SK-N-SH treated with all-trans-retinoic acid at 6 μM for 48 hours (cell line): Measurements from ENCODE around the gene PDZD2.

Experiments used
- ARNTL ChIP-seq: fragments of 450-650 bp; formaldehyde crosslinking; IDR thresholded peaks from 2 replicates; pipeline ENCODE4 v1.5.0; 2020; ENCODE audit warnings: low read depth, mild to moderate bottlenecking, moderate library complexity, borderline replicate concordance
- GLIS3 ChIP-seq: fragments of 250-450 bp; sonication (Bioruptor Pico); IDR thresholded peaks from 2 replicates; pipeline ENCODE4 v1.5.0; 2020; ENCODE audit warnings: mild to moderate bottlenecking, moderate library complexity
- RARB ChIP-seq: fragments of 250-450 bp; sonication (Bioruptor Pico); IDR thresholded peaks from 2 replicates; pipeline ENCODE4 v1.8.0; 2021; ENCODE audit warnings: mild to moderate bottlenecking, moderate library complexity
- SNAI2 ChIP-seq: fragments of 250-450 bp; sonication (Bioruptor Pico); IDR thresholded peaks from 2 replicates; pipeline ENCODE4 v1.5.0; 2020; ENCODE audit warnings: mild to moderate bottlenecking, moderate library complexity
- TOX ChIP-seq: fragments of 250-450 bp; sonication (Bioruptor Pico); IDR thresholded peaks from 2 replicates; pipeline ENCODE4 v1.8.0; 2021; ENCODE audit warnings: mild to moderate bottlenecking, moderate library complexity, borderline replicate concordance
- ZFP3 ChIP-seq: fragments of 250-450 bp; sonication (Bioruptor Pico); IDR thresholded peaks from 2 replicates; pipeline ENCODE4 v1.5.0; 2020; ENCODE audit warnings: mild to moderate bottlenecking, moderate library complexity
- ZFP30 ChIP-seq: fragments of 450-650 bp; formaldehyde crosslinking; IDR thresholded peaks from 2 replicates; pipeline ENCODE4 v1.5.0; 2022; ENCODE audit warnings: mild to moderate bottlenecking, moderate library complexity
- TF ChIP-seq, protein P1 (sequence below): fragments of 250-450 bp; sonication (Bioruptor Pico); IDR thresholded peaks from 2 replicates; pipeline ENCODE4 v1.8.0; 2020; ENCODE audit warnings: mild to moderate bottlenecking, moderate library complexity, borderline replicate concordance

DNA sequence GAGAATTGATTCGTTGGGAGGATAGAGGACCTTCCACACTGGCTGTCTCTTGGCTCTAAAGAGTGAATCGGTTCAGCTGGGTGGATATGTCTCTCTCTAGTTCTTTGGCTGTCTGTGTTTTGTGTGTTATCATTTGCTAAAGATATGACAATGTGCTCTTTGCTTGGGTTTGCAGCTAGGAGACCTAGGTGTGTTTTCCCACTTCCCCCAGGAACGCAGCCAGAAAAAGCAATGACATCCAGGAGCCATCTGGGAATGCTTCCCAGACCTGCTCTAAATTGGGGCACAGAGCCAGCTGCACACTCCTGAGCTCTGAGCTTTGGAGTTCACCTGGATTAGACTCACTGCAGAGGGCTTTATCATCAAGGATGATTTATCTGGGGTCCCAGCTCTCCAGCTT is 12.8 kb upstream of the PDZD2 start:
- TF ChIP-seq ZFP30 (CRISPR knock-in tag) (no peak), SNAI2 (no peak), RARB (CRISPR knock-in tag) (no peak), ARNTL (CRISPR knock-in tag) (no peak), TOX (no peak), ZFP3 (CRISPR knock-in tag) (no peak), GLIS3 (CRISPR knock-in tag) (no peak)
- TF ChIP-seq, protein P1, sequence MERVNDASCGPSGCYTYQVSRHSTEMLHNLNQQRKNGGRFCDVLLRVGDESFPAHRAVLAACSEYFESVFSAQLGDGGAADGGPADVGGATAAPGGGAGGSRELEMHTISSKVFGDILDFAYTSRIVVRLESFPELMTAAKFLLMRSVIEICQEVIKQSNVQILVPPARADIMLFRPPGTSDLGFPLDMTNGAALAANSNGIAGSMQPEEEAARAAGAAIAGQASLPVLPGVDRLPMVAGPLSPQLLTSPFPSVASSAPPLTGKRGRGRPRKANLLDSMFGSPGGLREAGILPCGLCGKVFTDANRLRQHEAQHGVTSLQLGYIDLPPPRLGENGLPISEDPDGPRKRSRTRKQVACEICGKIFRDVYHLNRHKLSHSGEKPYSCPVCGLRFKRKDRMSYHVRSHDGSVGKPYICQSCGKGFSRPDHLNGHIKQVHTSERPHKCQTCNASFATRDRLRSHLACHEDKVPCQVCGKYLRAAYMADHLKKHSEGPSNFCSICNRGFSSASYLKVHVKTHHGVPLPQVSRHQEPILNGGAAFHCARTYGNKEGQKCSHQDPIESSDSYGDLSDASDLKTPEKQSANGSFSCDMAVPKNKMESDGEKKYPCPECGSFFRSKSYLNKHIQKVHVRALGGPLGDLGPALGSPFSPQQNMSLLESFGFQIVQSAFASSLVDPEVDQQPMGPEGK (CRISPR knock-in tag): no peak
